OCI-LY1 (cell line): ENCODE results near the gene GRIK3.

ENCODE experiments used
- CTCF ChIP-seq: fragments of 200-600 bp; sonication (generic), shearing (Covaris generic); IDR thresholded peaks from 2 replicates; pipeline ENCODE4 v1.5.1; 2017; ENCODE audit warnings: mild to moderate bottlenecking, antibody characterized with exemption, low read length, moderate library complexity, mixed read lengths
- EZH2 ChIP-seq: fragments of 200-600 bp; sonication (generic), shearing (Covaris generic); IDR thresholded peaks from 2 replicates; pipeline ENCODE4 v1.8.0; 2017; ENCODE audit warnings: borderline replicate concordance, mixed run types, mild to moderate bottlenecking, antibody characterized with exemption, low read length, moderate library complexity, mixed read lengths

GRCh38 chr1:37051346-37051745, 17.0 kb upstream of the GRIK3 start:
- TF ChIP-seq CTCF = no peak
- TF ChIP-seq EZH2 = no peak
